Body of pancreas (tissue), 4 donors: ENCODE measurements around the gene RILPL1. TPM values are rescaled to one million over a fixed set of nuclear protein-coding genes. Genes with fewer than 3 reads are reported as not detected.

Source experiments
- ATAC-seq: fragments of 150-250 bp; one replicate; pipeline ENCODE4 v1.9.1; 2016
- DNase-seq, 4 donors: peaks; one replicate each; pipeline ENCODE4 v3.0.0-alpha.2; 2019
- H3K27ac ChIP-seq, 4 donors: fragments of 200-600 bp; sonication (generic); 1 replicate in 3 of 4; 2 replicates in 1 of 4; pipeline versions ENCODE4 v1.5.1 to v1.6.1; 2016 to 2019; ENCODE audit warnings: mild to moderate bottlenecking in 1 of 4, mixed read lengths in 1 of 4, moderate library complexity in 1 of 4
- H3K27me3 ChIP-seq, 2 donors: fragments of 200-600 bp; sonication (generic); one replicate each; pipeline ENCODE4 v1.6.0; 2016; ENCODE audit warnings: mild to moderate bottlenecking in 1 of 2
- H3K36me3 ChIP-seq, 2 donors: fragments of 200-600 bp; sonication (generic); replicated peaks in 1 of 2; 2 replicates each; pipeline ENCODE4 v1.5.1; 2016; ENCODE audit warnings: low read depth in 2 of 2; ENCODE audit not compliant: insufficient read depth in 1 of 2
- H3K4me1 ChIP-seq: fragments of 200-600 bp; sonication (generic); one replicate; pipeline ENCODE4 v1.6.0; 2016
- H3K4me3 ChIP-seq, 2 donors: fragments of 200-600 bp; sonication (generic); 1 replicate in 1 of 2; 2 replicates in 1 of 2; pipeline ENCODE4 v1.5.1; 2016 to 2019
- H3K9me3 ChIP-seq, 3 donors: fragments of 200-600 bp; sonication (generic); 1 replicate in 2 of 3; 2 replicates in 1 of 3; pipeline ENCODE4 v1.5.1; 2016
- POLR2A ChIP-seq, 3 donors: fragments of 450-650 bp; IDR thresholded peaks; one replicate each; pipeline ENCODE4 v1.6.1; 2016; ENCODE audit warnings: antibody characterized with exemption in 3 of 3, mild to moderate bottlenecking in 2 of 3
- WGBS, 2 donors: methylation state at CpG; one replicate each; pipeline ENCODE4 v1.1.5; 2017; 5-methylcytosine and 5-hydroxymethylcytosine counted together
- intact Hi-C: fragments of 100-400 bp; cut with DNase I; formaldehyde crosslinking; loops from one replicate; pipeline ENCODE4 v1.15.1; 2023
- total RNA-seq, 2 donors: library from RNA; depleted of rRNA; stranded (reverse); fragments of >200 nt; gene quantifications; one replicate each; pipeline ENCODE4 v1.1.0, GENCODE V29; 2016
- TF ChIP-seq, protein P1 (sequence below), 7 experiments: fragments of 450-650 bp in 4 of 7; fragments of 200-600 bp in 3 of 7; sonication (generic) in 3 of 7; IDR thresholded peaks; one replicate each; pipeline ENCODE4 v1.5.1; 2016 to 2019; ENCODE audit warnings: antibody characterized with exemption in 7 of 7

Gene RILPL1
- total RNA-seq, 2 donors from 2014 or later = 4.3 to 4.9 TPM

DNA sequence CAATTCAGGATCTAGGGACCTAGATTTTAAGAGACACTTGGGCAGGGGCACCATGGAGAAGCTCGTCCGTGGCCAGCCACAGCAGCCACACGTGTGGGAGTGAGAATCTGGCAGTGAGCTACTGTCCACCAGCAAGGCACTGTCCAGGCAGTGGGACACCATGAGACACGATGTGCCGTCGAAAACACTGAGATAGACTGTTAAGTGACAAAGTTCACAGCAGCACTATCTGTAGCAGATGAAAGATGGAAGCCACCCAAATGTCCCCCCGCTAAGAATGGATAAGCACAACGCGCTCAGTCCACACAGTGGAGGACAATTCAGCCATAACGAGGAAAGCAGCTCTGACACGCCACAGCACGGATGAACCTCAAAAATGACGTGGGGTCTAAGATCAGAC is 19.7 kb downstream of the RILPL1 start:
- no peak for DNase-seq
- no peak overlapping the region for H3K27ac ChIP-seq
- no peaks in the 10 kb centered on the region for H3K36me3 ChIP-seq
- no peaks in the 10 kb centered on the region for H3K4me1 ChIP-seq
- 73 to 77% methylated on average over 13 of the region's 13 CpGs for WGBS, 2 donors
- no peak for ATAC-seq
- no peak for TF ChIP-seq POLR2A (IDR thresholded peaks at IDR 0.05)
- TF ChIP-seq, protein P1, sequence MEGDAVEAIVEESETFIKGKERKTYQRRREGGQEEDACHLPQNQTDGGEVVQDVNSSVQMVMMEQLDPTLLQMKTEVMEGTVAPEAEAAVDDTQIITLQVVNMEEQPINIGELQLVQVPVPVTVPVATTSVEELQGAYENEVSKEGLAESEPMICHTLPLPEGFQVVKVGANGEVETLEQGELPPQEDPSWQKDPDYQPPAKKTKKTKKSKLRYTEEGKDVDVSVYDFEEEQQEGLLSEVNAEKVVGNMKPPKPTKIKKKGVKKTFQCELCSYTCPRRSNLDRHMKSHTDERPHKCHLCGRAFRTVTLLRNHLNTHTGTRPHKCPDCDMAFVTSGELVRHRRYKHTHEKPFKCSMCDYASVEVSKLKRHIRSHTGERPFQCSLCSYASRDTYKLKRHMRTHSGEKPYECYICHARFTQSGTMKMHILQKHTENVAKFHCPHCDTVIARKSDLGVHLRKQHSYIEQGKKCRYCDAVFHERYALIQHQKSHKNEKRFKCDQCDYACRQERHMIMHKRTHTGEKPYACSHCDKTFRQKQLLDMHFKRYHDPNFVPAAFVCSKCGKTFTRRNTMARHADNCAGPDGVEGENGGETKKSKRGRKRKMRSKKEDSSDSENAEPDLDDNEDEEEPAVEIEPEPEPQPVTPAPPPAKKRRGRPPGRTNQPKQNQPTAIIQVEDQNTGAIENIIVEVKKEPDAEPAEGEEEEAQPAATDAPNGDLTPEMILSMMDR (IDR thresholded peaks at IDR 0.05) = no peak
- no peaks in the 10 kb centered on the region for H3K27me3 ChIP-seq
- intact Hi-C loops = no loop called here
- H3K4me3 ChIP-seq = no peak overlapping the region
- no peaks in the 10 kb centered on the region for H3K9me3 ChIP-seq

DNA sequence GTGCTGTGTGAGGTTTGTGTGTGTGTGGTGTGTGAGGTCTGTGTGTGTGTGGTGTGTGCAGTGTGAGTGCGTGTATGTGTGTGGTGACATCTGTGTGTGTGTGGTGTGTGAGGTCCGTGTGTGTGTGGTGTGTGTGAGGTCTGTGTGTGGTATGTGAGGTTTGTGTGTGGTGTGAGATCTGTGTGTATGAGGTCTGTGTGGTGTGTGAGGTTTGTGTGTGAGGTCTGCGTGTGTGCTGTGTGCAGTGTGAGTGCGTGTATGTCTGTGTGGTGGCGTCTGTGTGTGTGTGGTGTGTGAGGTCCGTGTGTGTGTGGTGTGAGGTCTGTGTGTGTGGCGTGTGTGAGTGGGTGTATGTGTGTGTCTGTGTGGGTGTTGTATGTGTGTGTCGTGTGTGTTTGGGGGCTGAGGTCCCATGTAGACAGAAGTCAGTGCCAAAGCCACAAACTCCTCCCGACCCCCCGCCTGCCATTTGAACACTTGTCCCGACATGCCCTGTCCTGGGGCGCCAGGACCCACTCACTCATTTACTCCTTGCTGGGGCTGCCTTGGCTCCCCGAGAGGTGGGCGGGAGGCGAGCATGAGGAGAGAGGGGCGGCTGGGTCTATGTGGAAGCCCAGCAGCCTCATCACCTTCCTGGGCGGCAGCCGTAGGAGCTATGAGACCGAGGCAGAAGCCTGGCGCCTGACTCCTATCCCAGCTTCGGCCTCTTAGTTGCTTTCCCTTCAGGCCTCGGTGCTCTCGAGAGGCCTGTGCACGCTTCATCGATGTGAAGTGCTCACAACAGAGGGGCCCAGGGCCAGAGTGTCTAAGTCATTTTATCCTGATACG is 20.5 kb downstream of the RILPL1 start:
- intact Hi-C loops = no loop called here
- Histone ChIP-seq H3K4me1 (no peaks in the 10 kb centered on the region), H3K4me3 (no peak overlapping the region), H3K9me3 (no peaks in the 10 kb centered on the region), H3K36me3 (no peaks in the 10 kb centered on the region), H3K27me3 (no peaks in the 10 kb centered on the region), H3K27ac (no peak overlapping the region)
- ATAC-seq (no peak), DNase-seq (no peak)
- TF ChIP-seq POLR2A (IDR thresholded peaks at IDR 0.05) = no peak
- TF ChIP-seq, protein P1 (IDR thresholded peaks at IDR 0.05) = no peak
- WGBS, 2 donors = 85 to 86% methylated on average over 10 to 23 of the region's 26 CpGs

DNA sequence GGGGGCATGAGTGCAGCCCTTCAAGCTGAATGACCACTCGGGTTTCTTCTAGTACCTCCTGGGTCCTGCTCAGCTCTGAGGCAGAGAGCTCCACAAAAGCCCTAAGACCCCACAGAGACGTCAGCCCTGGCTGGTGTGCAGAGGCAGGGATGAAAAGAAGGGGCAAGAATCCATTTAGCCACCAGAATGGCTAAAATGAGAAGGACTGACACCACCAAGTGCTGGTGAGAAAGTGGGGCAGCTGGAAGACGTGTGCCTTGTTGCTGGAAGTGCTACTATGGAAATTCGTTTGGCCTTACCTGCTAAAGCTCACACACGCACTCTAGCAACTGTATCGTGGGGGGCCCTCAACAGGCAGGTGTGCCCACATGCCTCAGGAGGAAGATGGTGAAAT is 26.7 kb downstream of the RILPL1 start:
- 91 to 95% methylated on average over 6 of the region's 6 CpGs for WGBS, 2 donors
- Histone ChIP-seq H3K4me3 (no peak overlapping the region), H3K9me3 (no peaks in the 10 kb centered on the region), H3K36me3 (no peaks in the 10 kb centered on the region), H3K4me1 (no peaks in the 10 kb centered on the region), H3K27ac (no peak overlapping the region), H3K27me3 (no peaks in the 10 kb centered on the region)
- DNase-seq = no peak
- ATAC-seq = no peak
- intact Hi-C loops = no loop called here
- TF ChIP-seq, protein P1 (IDR thresholded peaks at IDR 0.05) = no peak
- TF ChIP-seq POLR2A (IDR thresholded peaks at IDR 0.05) = no peak

DNA sequence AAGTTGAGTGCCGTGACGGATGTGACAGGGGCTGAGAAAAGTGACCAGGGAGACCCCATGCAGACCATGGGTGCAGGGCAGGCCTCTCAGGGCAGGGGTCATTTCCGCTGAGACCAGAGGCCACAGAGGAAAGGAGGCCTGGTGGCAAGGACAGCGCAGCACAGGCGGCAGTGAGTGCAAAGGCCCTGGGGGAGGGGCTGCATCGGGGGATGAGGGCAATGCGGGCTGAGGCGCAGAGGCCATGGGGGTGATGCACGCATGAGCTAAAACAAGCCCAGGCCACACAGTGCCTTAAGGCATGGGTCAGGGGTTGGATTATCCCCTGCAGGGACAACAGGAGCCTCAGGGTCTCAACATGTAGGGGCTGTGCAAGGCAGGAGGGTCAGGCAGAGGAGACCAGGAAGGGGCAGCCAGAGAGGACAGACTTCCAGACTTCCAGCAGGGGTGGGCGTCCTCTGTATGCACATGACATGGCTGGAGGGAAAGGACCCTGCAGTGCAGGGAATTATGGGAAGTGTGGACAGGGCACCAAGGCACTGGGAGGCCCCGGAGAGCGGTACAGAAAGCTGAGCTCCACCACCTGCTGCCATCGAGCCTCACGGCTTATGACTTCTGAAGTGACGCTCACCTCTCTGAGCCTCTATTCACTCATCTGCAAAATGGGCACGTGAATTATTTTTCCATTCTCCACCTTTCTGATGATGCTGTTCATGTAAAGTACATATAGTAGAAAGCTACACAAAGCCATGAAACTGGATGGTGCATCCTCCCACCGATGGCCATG is 27.3 kb downstream of the RILPL1 start:
- H3K9me3 ChIP-seq = no peaks in the 10 kb centered on the region
- no peak for DNase-seq
- ATAC-seq = no peak
- no peak for TF ChIP-seq POLR2A (IDR thresholded peaks at IDR 0.05)
- TF ChIP-seq, protein P1 (IDR thresholded peaks at IDR 0.05) = no peak
- WGBS, 2 donors = 93 to 95% methylated on average over 14 to 17 of the region's 17 CpGs
- intact Hi-C loops = no loop called here
- H3K36me3 ChIP-seq = no peaks in the 10 kb centered on the region
- H3K4me1 ChIP-seq = no peaks in the 10 kb centered on the region
- H3K27me3 ChIP-seq = no peaks in the 10 kb centered on the region
- no peak overlapping the region for H3K4me3 ChIP-seq
- H3K27ac ChIP-seq = no peak overlapping the region
